Nasal cavity respiratory epithelium epithelial cell of viscerocranial mucosa (primary cell): ENCODE data around the gene PLEK. TPM values are rescaled to one million over a fixed set of nuclear protein-coding genes. Genes with fewer than 3 reads are reported as not detected.

Source experiments
- total RNA-seq: library from RNA; depleted of rRNA; stranded (reverse); fragments of >200 nt; gene quantifications from 2 replicates; pipeline ENCODE4 v1.2.3, GENCODE V29; 2014

The PLEK gene
- not detected in 2 replicates for total RNA-seq

GRCh38 chr2:68365087-68365486, at the start of gene PLEK:
PLEK (plus strand) TSS chr2:68365282; CDS start chr2:68365352, 70 bp downstream.

GRCh38 chr2:68319398-68320117, 45.5 kb upstream of the PLEK start, which contains the start of gene CNRIP1:
CNRIP1 (minus strand) TSS chr2:68319949; CDS start chr2:68319400, 549 bp downstream.

Other genes with a start within 250 kb of the PLEK start
- 29.0 and 31.2 TPM in 2 replicates for gene PNO1, start 207.4 kb upstream of the PLEK start, total RNA-seq
- 38.3 and 43.8 TPM in 2 replicates for gene PPP3R1, start 112.8 kb upstream of the PLEK start, total RNA-seq
- not detected in 2 replicates for gene CNRIP1, start 45.3 kb upstream of the PLEK start, total RNA-seq
- 0.68 and 1.00 TPM in 2 replicates for gene FBXO48, start 102.0 kb downstream of the PLEK start, total RNA-seq
- gene APLF, start 102.3 kb downstream of the PLEK start, total RNA-seq, result 4.1 and 8.7 TPM in 2 replicates